Natural killer cell (primary cell): ENCODE measurements around the gene PTPN14. TPM values are rescaled to one million over a fixed set of nuclear protein-coding genes. Genes with fewer than 3 reads are reported as not detected.

ENCODE experiments used
- ATAC-seq, 3 donors: fragments of 150-1000 bp in 2 of 3; fragments of 200-7000 bp in 1 of 3; cut with Tn5 transposase; 1 replicate in 1 of 3; 2 replicates in 2 of 3; pipeline ENCODE4 v1.10.0; 2021; ENCODE audit warnings: mild to moderate bottlenecking in 2 of 3, moderate library complexity in 2 of 3
- DNase-seq, 2 donors: peaks; one replicate each; pipeline versions ENCODE4 v3.0.0 to v3.0.0-alpha.2; 2013 to 2021; ENCODE audit warnings: mixed read lengths in 1 of 2
- H3K27ac ChIP-seq: one replicate; pipeline ENCODE4 v1.5.1; 2013; ENCODE audit warnings: mild to moderate bottlenecking, low read length
- H3K27me3 ChIP-seq: one replicate; pipeline ENCODE4 v1.6.1; 2013; ENCODE audit warnings: low read length; ENCODE audit not compliant: control insufficient read depth, insufficient read depth
- H3K36me3 ChIP-seq: one replicate; pipeline ENCODE4 v1.6.1; 2013; ENCODE audit warnings: low read length; ENCODE audit not compliant: control insufficient read depth, insufficient read depth
- H3K4me1 ChIP-seq: one replicate; pipeline ENCODE4 v1.6.1; 2013; ENCODE audit warnings: low read length; ENCODE audit not compliant: control insufficient read depth, insufficient read depth
- H3K4me3 ChIP-seq: one replicate; pipeline ENCODE4 v1.5.1; 2013; ENCODE audit warnings: low read length
- H3K9me3 ChIP-seq: one replicate; pipeline ENCODE4 v1.6.1; 2013; ENCODE audit warnings: low read length; ENCODE audit not compliant: control insufficient read depth, insufficient read depth
- H3K27ac Mint-ChIP-seq, 2 donors: one replicate each; pipeline ENCODE4 v1.8.0; 2022; ENCODE audit warnings: mild to moderate bottlenecking in 2 of 2, mixed read lengths in 2 of 2, moderate library complexity in 1 of 2
- H3K27me3 Mint-ChIP-seq, 2 donors: one replicate each; pipeline ENCODE4 v1.8.0; 2022; ENCODE audit warnings: low read depth in 2 of 2, mixed read lengths in 2 of 2
- H3K36me3 Mint-ChIP-seq: one replicate; pipeline ENCODE4 v1.8.0; 2022; ENCODE audit warnings: mixed read lengths
- H3K4me1 Mint-ChIP-seq, 2 donors: one replicate each; pipeline ENCODE4 v1.8.0; 2022; ENCODE audit warnings: mixed read lengths in 2 of 2
- H3K4me3 Mint-ChIP-seq: one replicate; pipeline ENCODE4 v1.8.0; 2022; ENCODE audit warnings: mild to moderate bottlenecking, moderate library complexity, mixed read lengths
- H3K9me3 Mint-ChIP-seq, 2 donors: one replicate each; pipeline ENCODE4 v1.8.0; 2022; ENCODE audit warnings: mixed read lengths in 2 of 2
- CTCF ChIP-seq: fragments of 200-600 bp; IDR thresholded peaks from one replicate; pipeline ENCODE4 v1.8.0; 2022; ENCODE audit warnings: antibody characterized with exemption
- WGBS: methylation state at CpG from one replicate; pipeline ENCODE4 v1.1.7; 2013; ENCODE audit warnings: missing lambda C conversion rate; ENCODE audit not compliant: insufficient coverage; 5-methylcytosine and 5-hydroxymethylcytosine counted together
- intact Hi-C: fragments of 100-400 bp; cut with micrococcal nuclease; formaldehyde crosslinking; loops from one replicate; pipeline ENCODE4 v1.14.2; 2022
- total RNA-seq, 4 donors: library from RNA; stranded (reverse); fragments of 120-200 nt in 1 of 4; gene quantifications; one replicate each; pipeline versions ENCODE4 v1.2.3 to v1.2.4, GENCODE V29; 2013 to 2022

The PTPN14 gene
- total RNA-seq, 3 donors from 2014 or later (not counting 1 experiment from before 2014, with no cell fraction given), result 0.02 TPM; not detected in 2

GRCh38 chr1:214493126-214493796 is 58.1 kb downstream of the PTPN14 start:
- intact Hi-C loops, result no loop called here
- Histone ChIP-seq H3K36me3 (no peaks in the 10 kb centered on the region), H3K4me1 (no peaks in the 10 kb centered on the region), H3K27me3 (peaks cover 2% of the 10 kb centered on the region), H3K27ac (no peak overlapping the region), H3K9me3 (no peaks in the 10 kb centered on the region), H3K4me3 (no peak overlapping the region)
- H3K4me3 Mint-ChIP-seq, result no peak overlapping the region
- H3K27ac Mint-ChIP-seq, result no peak overlapping the region
- no peaks in the 10 kb centered on the region for H3K36me3 Mint-ChIP-seq
- H3K9me3 Mint-ChIP-seq, result no peaks in the 10 kb centered on the region
- peaks cover 16 to 17% of the 10 kb centered on the region in 2 donors for H3K27me3 Mint-ChIP-seq
- ATAC-seq (no peak), DNase-seq (no peak)
- WGBS, result 91% methylated on average over 5 of the region's 7 CpGs
- no peaks in the 10 kb centered on the region for H3K4me1 Mint-ChIP-seq
- TF ChIP-seq CTCF, result no peak

GRCh38 chr1:214492401-214493075 is 58.9 kb downstream of the PTPN14 start:
- no peak overlapping the region for H3K4me3 ChIP-seq
- H3K27ac ChIP-seq, result no peak overlapping the region
- no peaks in the 10 kb centered on the region for H3K9me3 ChIP-seq
- Mint-ChIP-seq H3K4me1 (no peaks in the 10 kb centered on the region), H3K36me3 (no peaks in the 10 kb centered on the region), H3K4me3 (no peak overlapping the region), H3K27ac (no peak overlapping the region), H3K27me3 (peaks cover 13 to 14% of the 10 kb centered on the region in 2 donors), H3K9me3 (no peaks in the 10 kb centered on the region)
- H3K36me3 ChIP-seq, result no peaks in the 10 kb centered on the region
- no peak for TF ChIP-seq CTCF
- peaks cover 2% of the 10 kb centered on the region for H3K27me3 ChIP-seq
- 87% methylated on average over 9 of the region's 9 CpGs for WGBS
- intact Hi-C loops, result no loop called here
- ATAC-seq (no peak), DNase-seq (no peak)
- H3K4me1 ChIP-seq, result no peaks in the 10 kb centered on the region

GRCh38 chr1:214491468-214492146 is 59.8 kb downstream of the PTPN14 start:
- WGBS, result 80% methylated on average over 5 of the region's 5 CpGs
- no peak for TF ChIP-seq CTCF
- H3K36me3 Mint-ChIP-seq, result no peaks in the 10 kb centered on the region
- peaks cover 13 to 14% of the 10 kb centered on the region in 2 donors for H3K27me3 Mint-ChIP-seq
- no peak overlapping the region for H3K4me3 ChIP-seq
- intact Hi-C loops, result no loop called here
- H3K4me3 Mint-ChIP-seq, result no peak overlapping the region
- H3K27me3 ChIP-seq, result no peaks in the 10 kb centered on the region
- no peaks in the 10 kb centered on the region for H3K9me3 ChIP-seq
- no peaks in the 10 kb centered on the region for H3K4me1 Mint-ChIP-seq
- no peaks in the 10 kb centered on the region for H3K36me3 ChIP-seq
- H3K27ac Mint-ChIP-seq, result no peak overlapping the region
- H3K9me3 Mint-ChIP-seq, result no peaks in the 10 kb centered on the region
- H3K4me1 ChIP-seq, result no peaks in the 10 kb centered on the region
- ATAC-seq (no peak), DNase-seq (no peak)
- no peak overlapping the region for H3K27ac ChIP-seq
